Fibroblast of lung (primary cell): ENCODE data around the gene PCIF1. TPM values are rescaled to one million over a fixed set of nuclear protein-coding genes. Genes with fewer than 3 reads are reported as not detected.

Source experiments
- DNase-seq, 2 donors: peaks; one replicate each; pipeline versions ENCODE4 v3.0.0 to v3.0.0-alpha.2; 2010; ENCODE audit warnings: low read depth in 2 of 2
- H2AFZ ChIP-seq: 2 replicates; pipeline ENCODE4 v1.5.1; 2012; ENCODE audit warnings: low read length, control low read depth, inconsistent platforms
- H3K27ac ChIP-seq: 2 replicates; pipeline ENCODE4 v1.5.1; 2011; ENCODE audit warnings: low read length, control low read depth; ENCODE audit not compliant: insufficient read depth
- H3K27me3 ChIP-seq: 2 replicates; pipeline ENCODE4 v1.5.1; 2011; ENCODE audit warnings: mild to moderate bottlenecking, low read length; ENCODE audit not compliant: control insufficient read depth, insufficient read depth
- H3K36me3 ChIP-seq: 2 replicates; pipeline ENCODE4 v1.5.1; 2011; ENCODE audit warnings: low read length; ENCODE audit not compliant: control insufficient read depth, insufficient read depth
- H3K4me1 ChIP-seq: 2 replicates; pipeline ENCODE4 v1.5.1; 2011; ENCODE audit warnings: low read length; ENCODE audit not compliant: control insufficient read depth, insufficient read depth; ENCODE audit errors: extremely low read depth
- H3K4me2 ChIP-seq: 2 replicates; pipeline ENCODE4 v1.5.1; 2011; ENCODE audit warnings: low read length, control low read depth; ENCODE audit not compliant: insufficient read depth; ENCODE audit errors: extremely low read depth
- H3K4me3 ChIP-seq, 4 experiments: fragments of 200-600 bp in 1 of 4; sonication (generic) in 1 of 4; replicated peaks in 1 of 4; 2 replicates each; pipeline ENCODE4 v1.5.1; 2011 to 2016; ENCODE audit warnings: low read length in 4 of 4, low read depth in 3 of 4, mild to moderate bottlenecking in 3 of 4, control low read depth in 2 of 4, inconsistent platforms in 1 of 4, mixed read lengths in 1 of 4; ENCODE audit not compliant: insufficient read depth in 1 of 4; ENCODE audit errors: control extremely low read depth in 1 of 4
- H3K79me2 ChIP-seq: 2 replicates; pipeline ENCODE4 v1.5.1; 2012; ENCODE audit warnings: mild to moderate bottlenecking, low read length, inconsistent platforms; ENCODE audit not compliant: control insufficient read depth, insufficient read depth
- H3K9ac ChIP-seq: 2 replicates; pipeline ENCODE4 v1.5.1; 2011; ENCODE audit warnings: mild to moderate bottlenecking, low read length, control low read depth; ENCODE audit not compliant: insufficient read depth
- H3K9me3 ChIP-seq: 2 replicates; pipeline ENCODE4 v1.5.1; 2012; ENCODE audit warnings: low read depth, low read length; ENCODE audit not compliant: control insufficient read depth, insufficient read depth
- H4K20me1 ChIP-seq: 2 replicates; pipeline ENCODE4 v1.5.1; 2011; ENCODE audit warnings: low read length; ENCODE audit not compliant: control insufficient read depth, insufficient read depth; ENCODE audit errors: extremely low read depth
- CTCF ChIP-seq, 2 donors: IDR thresholded peaks in 1 of 2; conservative IDR thresholded peaks in 1 of 2; 1 replicate in 1 of 2; 2 replicates in 1 of 2; pipeline ENCODE4 v1.5.1; 2011 to 2012; ENCODE audit warnings: low read length in 2 of 2, control low read depth in 1 of 2, inconsistent platforms in 1 of 2, low read depth in 1 of 2, mild to moderate bottlenecking in 1 of 2
- EZH2 ChIP-seq: IDR thresholded peaks from 2 replicates; pipeline ENCODE4 v1.5.1; 2012; ENCODE audit warnings: low read length, control low read depth, mild to moderate bottlenecking; ENCODE audit errors: missing control alignments
- polyA plus RNA-seq, 2 donors: library from polyadenylated mRNA; depleted of rRNA in 1 of 2; stranded (reverse) in 1 of 2; unstranded in 1 of 2; fragments of >200 nt; gene quantifications; 2 replicates each; pipeline ENCODE4 v1.2.1, GENCODE V29; 2011 to 2012; ENCODE audit warnings: missing spikeins in 1 of 2
- total RNA-seq: library from RNA; depleted of rRNA; stranded (reverse); fragments of >200 nt; gene quantifications from 2 replicates; pipeline ENCODE4 v1.2.1, GENCODE V29; 2014

PCIF1 gene
- total and polyA plus RNA-seq, 2 donors (not counting 1 experiment from before 2014, with no cell fraction given) = 9.9 to 16.0 TPM

- peaks cover 29% of the 10 kb centered on the region for H3K79me2 ChIP-seq
- TF ChIP-seq CTCF (conservative IDR thresholded peaks at IDR 0.05 in 1 of 2, IDR thresholded peaks at IDR 0.05 in 1 of 2; ENCODE audit: low read depth in 1 of 2, low read length in 2 of 2) (no peak), EZH2 (no peak)
- H3K4me2 ChIP-seq = no peak overlapping the region
- H3K9ac ChIP-seq = no peak overlapping the region
- peaks cover 12% of the 10 kb centered on the region for H3K4me1 ChIP-seq
- H2AFZ ChIP-seq = no peak overlapping the region
- no peak for DNase-seq
- no peaks in the 10 kb centered on the region for H4K20me1 ChIP-seq
- no peaks in the 10 kb centered on the region for H3K27me3 ChIP-seq
- no peaks in the 10 kb centered on the region for H3K9me3 ChIP-seq
- no peak overlapping the region for H3K4me3 ChIP-seq
- peaks cover 32% of the 10 kb centered on the region for H3K36me3 ChIP-seq
- peak overlapping the region; percentile 49 for H3K27ac ChIP-seq
These were observed 33.7 kb downstream of the PCIF1 start for GRCh38 chr20:45968081-45968671.

- Histone ChIP-seq H3K27ac (peak overlapping the region; percentile 49), H3K9me3 (no peaks in the 10 kb centered on the region), H3K27me3 (no peaks in the 10 kb centered on the region), H3K79me2 (peaks cover 29% of the 10 kb centered on the region), H3K9ac (no peak overlapping the region), H3K4me1 (peaks cover 12% of the 10 kb centered on the region), H3K4me3 (peak overlapping the region in 1 of 4 experiments; percentile 95), H4K20me1 (no peaks in the 10 kb centered on the region), H3K4me2 (peak overlapping the region; percentile 92), H2AFZ (no peak overlapping the region), H3K36me3 (peaks cover 25% of the 10 kb centered on the region)
- TF ChIP-seq EZH2 (no peak), CTCF (conservative IDR thresholded peaks at IDR 0.05 in 1 of 2, IDR thresholded peaks at IDR 0.05 in 1 of 2; ENCODE audit: low read depth in 1 of 2, low read length in 2 of 2) (no peak)
- DNase-seq = peak in 1 of 2 donors; percentile 72
These were observed 34.6 kb downstream of the PCIF1 start for GRCh38 chr20:45968801-45969711.
